HL-60 (cell line): Measurements from ENCODE around the gene NT5C1A.

ENCODE experiments used
- DNase-seq, 2 experiments: peaks; one replicate each; pipeline ENCODE4 v3.0.0-alpha.2; 2010 to 2020; ENCODE audit warnings: low read depth in 1 of 2, low spot score in 1 of 2
- H3K27ac ChIP-seq: fragments of 250-450 bp; sonication (Bioruptor Pico); replicated peaks from 2 replicates; pipeline ENCODE4 v1.5.1; 2020; ENCODE audit warnings: mild to moderate bottlenecking, moderate library complexity
- H3K27me3 ChIP-seq: fragments of 250-450 bp; sonication (Bioruptor Pico); 2 replicates; pipeline ENCODE4 v1.5.1; 2021; ENCODE audit warnings: mild to moderate bottlenecking, moderate library complexity; ENCODE audit not compliant: insufficient read depth, poor library complexity, severe bottlenecking
- H3K4me3 ChIP-seq: replicated peaks from 2 replicates; pipeline ENCODE4 v1.5.1; 2011; ENCODE audit warnings: mild to moderate bottlenecking, control low read depth, low read length; ENCODE audit not compliant: insufficient read depth
- CTCF ChIP-seq: IDR thresholded peaks from one replicate; pipeline ENCODE4 v1.5.1; 2011; ENCODE audit warnings: low read length, control low read depth, inconsistent platforms; ENCODE audit not compliant: insufficient read depth
- GABPA ChIP-seq: IDR thresholded peaks from 2 replicates; pipeline ENCODE4 v1.6.1; 2012; ENCODE audit warnings: low read depth
- POLR2AphosphoS5 ChIP-seq: IDR thresholded peaks from 2 replicates; pipeline ENCODE4 v1.6.1; 2012; ENCODE audit warnings: low read depth
- REST ChIP-seq: IDR thresholded peaks from 2 replicates; pipeline ENCODE4 v1.6.1; 2012; ENCODE audit warnings: low read depth; ENCODE audit not compliant: insufficient replicate concordance
- SPI1 ChIP-seq: IDR thresholded peaks from 2 replicates; pipeline ENCODE4 v1.6.1; 2012; ENCODE audit warnings: low read depth, mild to moderate bottlenecking, borderline replicate concordance

Gene NT5C1A

GRCh38 chr1:39707506-39707905 lies 35.6 kb upstream of the NT5C1A start:
- TF ChIP-seq GABPA (no peak), CTCF (no peak), REST (no peak), SPI1 (no peak), POLR2AphosphoS5 (no peak)
- Histone ChIP-seq H3K27me3 (peaks cover 3% of the 10 kb centered on the region), H3K4me3 (no peak overlapping the region), H3K27ac (no peak overlapping the region)
- no peak for DNase-seq

- peaks cover 3% of the 10 kb centered on the region for H3K27me3 ChIP-seq
- no peak overlapping the region for H3K27ac ChIP-seq
- TF ChIP-seq SPI1: no peak
- no peak for TF ChIP-seq REST
- TF ChIP-seq GABPA: no peak
- no peak for TF ChIP-seq POLR2AphosphoS5
- no peak for DNase-seq
- no peak overlapping the region for H3K4me3 ChIP-seq
Observed at GRCh38 chr1:39704757-39705156, 32.9 kb upstream of the NT5C1A start.

GRCh38 chr1:39701049-39701439 lies 29.1 kb upstream of the NT5C1A start:
- no peak for DNase-seq
- H3K27ac ChIP-seq: no peak overlapping the region
- H3K27me3 ChIP-seq: no peaks in the 10 kb centered on the region
- no peak overlapping the region for H3K4me3 ChIP-seq
- TF ChIP-seq REST: no peak
- TF ChIP-seq GABPA: no peak

GRCh38 chr1:39700348-39700747 lies 28.4 kb upstream of the NT5C1A start:
- H3K4me3 ChIP-seq: no peak overlapping the region
- no peaks in the 10 kb centered on the region for H3K27me3 ChIP-seq
- TF ChIP-seq POLR2AphosphoS5 (no peak), CTCF (no peak), GABPA (no peak), REST (no peak), SPI1 (no peak)
- no peak overlapping the region for H3K27ac ChIP-seq
- DNase-seq: no peak
